SK-N-SH (cell line): ENCODE results near the gene ADM. TPM values are rescaled to one million over a fixed set of nuclear protein-coding genes. Genes with fewer than 3 reads are reported as not detected.

Experiments used
- CTCF ChIA-PET: fragments of 300-600, 350-600 bp; formaldehyde crosslinking; extraction: SDS; loops from one replicate; lab custom pipeline; 2021; lab: Yijun Ruan, JAX
- POLR2A ChIA-PET: fragments of 350-600 bp; sonication (Branson Sonifier 250); formaldehyde crosslinking; extraction: SDS; loops from one replicate; lab custom pipeline; 2020; ENCODE audit warnings: antibody characterized with exemption, inconsistent platforms; lab: Yijun Ruan, JAX
- DNase-seq: peaks from one replicate; pipeline ENCODE4 v3.0.0; 2012
- H2AFZ ChIP-seq: fragments of 200-600 bp; sonication (generic); 2 replicates; pipeline ENCODE4 v1.8.1; 2016; ENCODE audit warnings: antibody characterized with exemption, mild to moderate bottlenecking, low read depth
- H3F3A ChIP-seq: fragments of 200-600 bp; sonication (generic); replicated peaks from 2 replicates; pipeline ENCODE3; 2016; ENCODE audit warnings: antibody characterized with exemption, mild to moderate bottlenecking; ENCODE audit not compliant: insufficient read depth
- H3K27ac ChIP-seq, 2 experiments: fragments of 200-500 bp in 1 of 2; fragments of 200-600 bp in 1 of 2; sonication (Bioruptor generic) in 1 of 2; sonication (generic), shearing (Covaris generic) in 1 of 2; 2 replicates each; pipeline versions ENCODE4 v1.5.1 to v1.6.1; 2014 to 2016; ENCODE audit warnings: low read depth in 2 of 2, inconsistent platforms in 1 of 2, low read length in 1 of 2, mild to moderate bottlenecking in 1 of 2, mixed read lengths in 1 of 2
- H3K27me3 ChIP-seq: fragments of 200-600 bp; sonication (generic), shearing (Covaris generic); 2 replicates; pipeline ENCODE4 v1.6.1; 2016; ENCODE audit warnings: mixed run types; ENCODE audit not compliant: insufficient read depth
- H3K36me3 ChIP-seq, 2 experiments: fragments of 200-500 bp in 1 of 2; fragments of 200-600 bp in 1 of 2; sonication (Bioruptor generic) in 1 of 2; sonication (generic) in 1 of 2; replicated peaks in 1 of 2; 2 replicates each; pipeline versions ENCODE3 to v1.5.1; 2014 to 2016; ENCODE audit warnings: low read length in 1 of 2, mild to moderate bottlenecking in 1 of 2; ENCODE audit not compliant: insufficient read depth in 2 of 2, control insufficient read depth in 1 of 2
- H3K4me1 ChIP-seq, 2 experiments: fragments of 200-500 bp in 1 of 2; fragments of 200-600 bp in 1 of 2; sonication (Bioruptor generic) in 1 of 2; sonication (generic), shearing (Covaris generic) in 1 of 2; 2 replicates each; pipeline versions ENCODE4 v1.5.1 to v1.6.1; 2014 to 2016; ENCODE audit warnings: low read depth in 1 of 2, low read length in 1 of 2, mixed run types in 1 of 2; ENCODE audit not compliant: insufficient read depth in 2 of 2, control insufficient read depth in 1 of 2
- H3K4me2 ChIP-seq: fragments of 200-600 bp; sonication (generic), shearing (Covaris generic); 2 replicates; pipeline ENCODE4 v1.6.1; 2017; ENCODE audit warnings: mixed run types
- H3K4me3 ChIP-seq, 2 experiments: fragments of 200-500 bp in 1 of 2; fragments of 200-600 bp in 1 of 2; sonication (Bioruptor generic) in 1 of 2; sonication (generic), shearing (Covaris generic) in 1 of 2; 2 replicates each; pipeline versions ENCODE4 v1.5.1 to v1.8.1; 2014 to 2016; ENCODE audit warnings: low read depth in 2 of 2, inconsistent platforms in 1 of 2, low read length in 1 of 2, mild to moderate bottlenecking in 1 of 2, mixed read lengths in 1 of 2, moderate library complexity in 1 of 2
- H3K79me2 ChIP-seq: fragments of 200-600 bp; sonication (generic); 2 replicates; pipeline ENCODE4 v1.8.1; 2017; ENCODE audit warnings: mild to moderate bottlenecking; ENCODE audit not compliant: insufficient read depth
- H3K9ac ChIP-seq: fragments of 200-600 bp; sonication (generic); 2 replicates; pipeline ENCODE4 v1.6.1; 2017; ENCODE audit warnings: mixed run types
- H3K9me2 ChIP-seq: fragments of 200-600 bp; sonication (generic); 2 replicates; pipeline ENCODE4 v1.6.1; 2017; ENCODE audit warnings: mixed run types
- H3K9me3 ChIP-seq: fragments of 200-600 bp; sonication (generic); 2 replicates; pipeline ENCODE4 v1.6.1; 2017; ENCODE audit warnings: mixed run types, mild to moderate bottlenecking, moderate library complexity
- H4K20me1 ChIP-seq: fragments of 200-600 bp; sonication (generic); 2 replicates; pipeline ENCODE4 v1.6.1; 2017; ENCODE audit warnings: mild to moderate bottlenecking, mixed run types; ENCODE audit not compliant: insufficient read depth
- CTCF ChIP-seq: fragments of 200-600 bp; sonication (generic); IDR thresholded peaks from 2 replicates; pipeline ENCODE4 v1.6.1; 2017; ENCODE audit warnings: antibody characterized with exemption, mild to moderate bottlenecking, moderate library complexity
- EZH2phosphoT487 ChIP-seq: fragments of 200-600 bp; sonication (generic); IDR thresholded peaks from 2 replicates; pipeline ENCODE4 v1.6.1; 2017; ENCODE audit warnings: low read depth, mixed run types, mild to moderate bottlenecking, antibody characterized with exemption, moderate library complexity, borderline replicate concordance
- FOSL2 ChIP-seq: IDR thresholded peaks from 2 replicates; pipeline ENCODE4 v1.4.0; 2012; ENCODE audit warnings: low read depth, mild to moderate bottlenecking, moderate library complexity, borderline replicate concordance
- FOXJ3 ChIP-seq: sonication (generic); formaldehyde crosslinking; IDR thresholded peaks from 2 replicates; pipeline ENCODE4 v1.5.1; 2020; ENCODE audit warnings: mild to moderate bottlenecking, missing genetic modification reagents
- FOXM1 ChIP-seq: IDR thresholded peaks from 2 replicates; pipeline ENCODE4 v1.4.0; 2012; ENCODE audit warnings: low read depth, mild to moderate bottlenecking
- GABPA ChIP-seq: IDR thresholded peaks from 2 replicates; pipeline ENCODE4 v1.4.0; 2012; ENCODE audit warnings: low read depth, mild to moderate bottlenecking
- JUND ChIP-seq: IDR thresholded peaks from 2 replicates; pipeline ENCODE4 v1.4.0; 2012
- MAX ChIP-seq: IDR thresholded peaks from 2 replicates; pipeline ENCODE4 v1.4.0; 2012; ENCODE audit warnings: low read depth
- MEF2A ChIP-seq: IDR thresholded peaks from 2 replicates; pipeline ENCODE4 v1.4.0; 2012; ENCODE audit warnings: low read depth, borderline replicate concordance
- MXI1 ChIP-seq: IDR thresholded peaks from 2 replicates; pipeline ENCODE4 v1.6.1; 2012; ENCODE audit warnings: mild to moderate bottlenecking, low read depth, low read length, improper control_type of control experiment
- NFIC ChIP-seq: IDR thresholded peaks from 2 replicates; pipeline ENCODE4 v1.4.0; 2012; ENCODE audit warnings: borderline replicate concordance
- POLR2AphosphoS5 ChIP-seq: IDR thresholded peaks from 2 replicates; pipeline ENCODE4 v1.6.1; 2012; ENCODE audit warnings: low read depth, low read length
- RAD21 ChIP-seq: IDR thresholded peaks from 2 replicates; pipeline ENCODE4 v1.6.1; 2012; ENCODE audit warnings: mild to moderate bottlenecking, low read length
- RFX5 ChIP-seq: IDR thresholded peaks from 2 replicates; pipeline ENCODE4 v1.6.1; 2012; ENCODE audit warnings: mild to moderate bottlenecking, improper control_type of control experiment, low read length
- RXRA ChIP-seq: IDR thresholded peaks from 2 replicates; pipeline ENCODE4 v1.4.0; 2012; ENCODE audit warnings: low read depth, mild to moderate bottlenecking, borderline replicate concordance
- SIN3A ChIP-seq: IDR thresholded peaks from 2 replicates; pipeline ENCODE4 v1.6.1; 2012; ENCODE audit warnings: low read depth, mild to moderate bottlenecking, low read length, moderate library complexity, borderline replicate concordance
- TEAD4 ChIP-seq: IDR thresholded peaks from 2 replicates; pipeline ENCODE4 v1.4.0; 2012; ENCODE audit warnings: mild to moderate bottlenecking, borderline replicate concordance; ENCODE audit not compliant: insufficient read depth
- YY1 ChIP-seq: IDR thresholded peaks from 2 replicates; pipeline ENCODE4 v1.4.0; 2012; ENCODE audit warnings: low read depth, mild to moderate bottlenecking
- WGBS: methylation state at CpG from one replicate; pipeline ENCODE4 v1.1.6; 2017; ENCODE audit warnings: low lambda C conversion rate; 5-methylcytosine and 5-hydroxymethylcytosine counted together
- polyA plus RNA-seq, 3 experiments: library from polyadenylated mRNA; depleted of rRNA; stranded (reverse); fragments of >200 nt; gene quantifications; 2 replicates each; pipeline ENCODE4 v1.2.3, GENCODE V29; 2012
- TF ChIP-seq, protein P1 (sequence below): IDR thresholded peaks from 2 replicates; pipeline ENCODE4 v1.4.0; 2012; ENCODE audit warnings: low read depth, borderline replicate concordance
- TF ChIP-seq, protein P2 (sequence below): IDR thresholded peaks from 2 replicates; pipeline ENCODE4; 2012

ADM gene
- polyA plus RNA-seq, 1 of the 3 experiments (the other 2 are of a cell fraction), result 50.6 TPM

GRCh38 chr11:10351435-10351764 is 46.5 kb downstream of the ADM start:
- POLR2A ChIA-PET, result no interaction called here
- 0 out of 2 replicates have a peak overlapping the region, but pooled peaks have one; percentile 5 for H2AFZ ChIP-seq

More at GRCh38 chr11:10351435-10351764, 46.5 kb downstream of the ADM start:
- peaks cover 13 to 21% of the 10 kb centered on the region in 2 experiments for H3K4me1 ChIP-seq
- CTCF ChIA-PET, result interaction anchor here (1.7 to 2.2 kb wide), 2 partner anchors 15 to 384 kb away, joined by 4 to 6 read pairs; no protein-coding TSS in a partner anchor
- no peaks in the 10 kb centered on the region for H3K79me2 ChIP-seq
- no peak overlapping the region for H3K9ac ChIP-seq
- no peaks in the 10 kb centered on the region for H3K9me2 ChIP-seq
- no peaks in the 10 kb centered on the region for H4K20me1 ChIP-seq
- peak overlapping the region; percentile 34 for H3K4me2 ChIP-seq
- no peaks in the 10 kb centered on the region for H3K36me3 ChIP-seq
- DNase-seq, result no peak
- H3K4me3 ChIP-seq, result no peak overlapping the region
- WGBS, result 38% methylated on average over 5 of the region's 5 CpGs
- H3F3A ChIP-seq, result no peaks in the 10 kb centered on the region
- no peaks in the 10 kb centered on the region for H3K27me3 ChIP-seq
- no peak for TF ChIP-seq YY1
- TF ChIP-seq, protein P1, sequence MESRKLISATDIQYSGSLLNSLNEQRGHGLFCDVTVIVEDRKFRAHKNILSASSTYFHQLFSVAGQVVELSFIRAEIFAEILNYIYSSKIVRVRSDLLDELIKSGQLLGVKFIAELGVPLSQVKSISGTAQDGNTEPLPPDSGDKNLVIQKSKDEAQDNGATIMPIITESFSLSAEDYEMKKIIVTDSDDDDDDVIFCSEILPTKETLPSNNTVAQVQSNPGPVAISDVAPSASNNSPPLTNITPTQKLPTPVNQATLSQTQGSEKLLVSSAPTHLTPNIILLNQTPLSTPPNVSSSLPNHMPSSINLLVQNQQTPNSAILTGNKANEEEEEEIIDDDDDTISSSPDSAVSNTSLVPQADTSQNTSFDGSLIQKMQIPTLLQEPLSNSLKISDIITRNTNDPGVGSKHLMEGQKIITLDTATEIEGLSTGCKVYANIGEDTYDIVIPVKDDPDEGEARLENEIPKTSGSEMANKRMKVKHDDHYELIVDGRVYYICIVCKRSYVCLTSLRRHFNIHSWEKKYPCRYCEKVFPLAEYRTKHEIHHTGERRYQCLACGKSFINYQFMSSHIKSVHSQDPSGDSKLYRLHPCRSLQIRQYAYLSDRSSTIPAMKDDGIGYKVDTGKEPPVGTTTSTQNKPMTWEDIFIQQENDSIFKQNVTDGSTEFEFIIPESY, result no peak
- TF ChIP-seq MEF2A, result no peak
- TF ChIP-seq NFIC, result no peak
- no peak for TF ChIP-seq TEAD4
- no peak for TF ChIP-seq EZH2phosphoT487
- TF ChIP-seq CTCF, result no peak
- no peak for TF ChIP-seq MAX
- TF ChIP-seq GABPA, result no peak
- no peak for TF ChIP-seq POLR2AphosphoS5
- no peak for TF ChIP-seq JUND
- no peak for TF ChIP-seq FOXJ3 (CRISPR knock-in tag)
- no peak for TF ChIP-seq RXRA
- TF ChIP-seq MXI1, result no peak
- no peak for TF ChIP-seq SIN3A
- TF ChIP-seq, protein P2, sequence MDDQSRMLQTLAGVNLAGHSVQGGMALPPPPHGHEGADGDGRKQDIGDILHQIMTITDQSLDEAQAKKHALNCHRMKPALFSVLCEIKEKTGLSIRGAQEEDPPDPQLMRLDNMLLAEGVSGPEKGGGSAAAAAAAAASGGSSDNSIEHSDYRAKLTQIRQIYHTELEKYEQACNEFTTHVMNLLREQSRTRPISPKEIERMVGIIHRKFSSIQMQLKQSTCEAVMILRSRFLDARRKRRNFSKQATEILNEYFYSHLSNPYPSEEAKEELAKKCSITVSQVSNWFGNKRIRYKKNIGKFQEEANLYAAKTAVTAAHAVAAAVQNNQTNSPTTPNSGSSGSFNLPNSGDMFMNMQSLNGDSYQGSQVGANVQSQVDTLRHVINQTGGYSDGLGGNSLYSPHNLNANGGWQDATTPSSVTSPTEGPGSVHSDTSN, result no peak
- TF ChIP-seq RAD21, result no peak
- TF ChIP-seq RFX5, result no peak
- no peak for TF ChIP-seq FOSL2
- no peak for TF ChIP-seq FOXM1
- peak overlapping the region; percentile 41 to 73 for H3K27ac ChIP-seq
- H3K9me3 ChIP-seq, result no peaks in the 10 kb centered on the region
